ENCODE measurements around the gene AAGAB. TPM values are rescaled to one million over a fixed set of nuclear protein-coding genes. Genes with fewer than 3 reads are reported as not detected.

Gene AAGAB
- total RNA-seq, 4 donors from 2014 or later = 11.4 to 35.1 (median 18.0) TPM

- Histone ChIP-seq H3K9me3 (no peaks in the 10 kb centered on the region), H3K27me3 (no peaks in the 10 kb centered on the region), H3K4me1 (peaks cover 0 to 76% (median 15%) of the 10 kb centered on the region in 4 donors), H3K4me3 (no peak overlapping the region), H3K36me3 (peaks cover 0 to 79% (median 6%) of the 10 kb centered on the region in 3 donors), H3K27ac (peak overlapping the region in 3 of 4 donors; percentile 9 to 89 (median 86))
- 40 to 45% methylated on average over 6 of the region's 6 CpGs for WGBS, 2 donors
- DNase-seq (ENCODE audit: low spot score in 2 of 2) = peak in 1 of 2 donors; percentile 70
- TF ChIP-seq POLR2A (IDR thresholded peaks at IDR 0.05) (no peak), CTCF (IDR thresholded peaks at IDR 0.05) (no peak), EP300 (IDR thresholded peaks at IDR 0.05) (peak in 1 of 2 donors; percentile 68)
These were observed 68.2 kb downstream of the AAGAB start for GRCh38 chr15:67186226-67186649.

DNA sequence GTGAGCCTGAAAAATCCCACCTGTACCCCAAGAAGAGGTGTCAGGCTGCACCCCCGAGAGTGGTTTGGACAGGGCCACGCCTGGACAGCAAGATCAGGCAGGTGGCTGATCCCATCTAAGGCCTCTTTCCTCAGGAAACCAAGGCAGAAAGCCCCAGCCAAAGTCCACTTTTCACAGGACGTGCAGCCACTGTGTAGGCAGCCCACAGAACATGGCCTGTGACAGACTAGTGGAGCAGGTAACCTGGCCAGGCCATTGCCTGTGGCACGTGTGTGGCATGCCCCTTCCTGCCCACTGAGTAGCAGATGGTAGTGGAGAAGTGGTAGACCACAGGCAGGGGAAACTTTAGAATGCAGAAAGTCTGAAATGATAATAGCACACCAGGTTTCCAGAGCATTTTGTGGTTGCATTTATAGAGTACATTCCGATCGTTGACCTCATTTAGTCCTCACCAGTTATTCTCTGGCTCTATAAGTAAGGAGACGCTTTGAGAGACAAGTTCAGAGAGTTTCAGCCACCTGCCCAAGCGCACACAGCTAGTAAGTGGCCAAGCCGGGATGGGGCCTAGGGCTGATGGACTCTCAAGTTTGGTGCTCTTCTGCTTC, 68.7 kb downstream of the AAGAB start:
- Histone ChIP-seq H3K27ac (peak overlapping the region in 3 of 4 donors; percentile 9 to 89 (median 86)), H3K27me3 (no peaks in the 10 kb centered on the region), H3K4me1 (peaks cover 0 to 71% (median 15%) of the 10 kb centered on the region in 4 donors), H3K4me3 (no peak overlapping the region), H3K9me3 (no peaks in the 10 kb centered on the region), H3K36me3 (peaks cover 0 to 79% (median 5%) of the 10 kb centered on the region in 3 donors)
- WGBS, 2 donors = 75 to 88% methylated on average over 9 of the region's 9 CpGs
- TF ChIP-seq EP300 (IDR thresholded peaks at IDR 0.05) (no peak), CTCF (IDR thresholded peaks at IDR 0.05) (no peak), POLR2A (IDR thresholded peaks at IDR 0.05) (no peak)
- no peak for DNase-seq (ENCODE audit: low spot score in 2 of 2)

DNA sequence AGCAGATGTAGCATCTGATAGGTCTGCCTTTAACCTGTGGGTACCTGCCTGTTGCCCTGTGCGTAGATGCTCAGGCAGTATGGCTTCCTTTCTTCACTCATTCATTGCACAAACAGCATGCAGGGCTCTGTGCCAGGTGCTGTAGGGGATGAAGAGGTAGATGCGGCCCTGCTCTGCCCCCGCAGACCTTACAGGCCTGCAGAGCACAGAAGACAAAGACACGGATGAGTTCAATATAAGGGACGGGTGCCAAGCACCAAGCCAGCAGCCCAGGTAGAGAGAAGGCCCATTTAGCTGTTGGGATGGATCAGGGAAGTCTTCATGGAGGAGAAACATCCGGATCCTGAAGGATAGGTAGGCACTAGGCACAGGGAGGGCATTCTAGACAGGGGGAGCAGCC, 69.4 kb downstream of the AAGAB start:
- WGBS, 2 donors = 80 to 81% methylated on average over 6 of the region's 6 CpGs
- DNase-seq (ENCODE audit: low spot score in 2 of 2) = no peak
- Histone ChIP-seq H3K27me3 (no peaks in the 10 kb centered on the region), H3K36me3 (peaks cover 0 to 79% (median 0%) of the 10 kb centered on the region in 3 donors), H3K4me1 (peaks cover 0 to 64% (median 15%) of the 10 kb centered on the region in 4 donors), H3K27ac (peak overlapping the region in 3 of 4 donors; percentile 9 to 89 (median 86)), H3K4me3 (no peak overlapping the region), H3K9me3 (no peaks in the 10 kb centered on the region)
- TF ChIP-seq CTCF (IDR thresholded peaks at IDR 0.05) (no peak), POLR2A (IDR thresholded peaks at IDR 0.05) (no peak), EP300 (IDR thresholded peaks at IDR 0.05) (no peak)

DNA sequence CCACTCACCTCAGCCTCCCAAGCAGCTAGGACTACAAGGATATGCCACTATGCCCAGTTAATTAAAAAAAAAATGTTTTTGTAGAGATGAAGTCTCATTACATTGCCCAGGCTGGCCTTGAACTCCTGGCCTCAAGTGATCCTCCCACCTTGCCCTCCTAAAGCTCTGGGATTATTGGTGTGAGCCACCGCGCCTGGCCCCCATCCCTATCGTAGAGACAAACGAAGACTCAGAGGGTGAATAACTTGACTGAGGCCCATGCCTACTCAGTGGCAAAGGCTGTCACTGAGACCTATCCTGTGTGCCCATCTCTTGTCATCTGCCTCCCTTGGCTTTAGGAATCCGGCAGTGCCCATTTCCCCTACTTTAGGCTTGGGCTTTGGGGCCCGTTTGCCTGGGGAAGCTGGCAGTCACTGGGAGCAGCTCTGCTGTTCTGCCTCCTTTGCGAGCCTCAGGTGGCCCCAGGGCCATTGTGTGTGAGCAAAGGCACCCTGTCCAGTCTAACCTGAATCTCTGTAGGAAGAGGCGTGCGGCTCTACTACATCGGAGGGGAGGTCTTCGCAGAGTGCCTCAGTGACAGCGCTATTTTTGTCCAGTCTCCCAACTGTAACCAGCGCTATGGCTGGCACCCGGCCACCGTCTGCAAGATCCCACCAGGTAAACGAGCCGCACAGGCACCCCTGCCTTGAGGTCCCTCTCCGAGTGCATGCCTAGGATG, 70.1 kb downstream of the AAGAB start:
- DNase-seq (ENCODE audit: low spot score in 2 of 2) = no peak
- Histone ChIP-seq H3K27me3 (no peaks in the 10 kb centered on the region), H3K36me3 (peaks cover 0 to 79% (median 0%) of the 10 kb centered on the region in 3 donors), H3K27ac (peak overlapping the region in 2 of 4 donors; percentile 43 to 86), H3K4me3 (no peak overlapping the region), H3K4me1 (peaks cover 0 to 62% (median 15%) of the 10 kb centered on the region in 4 donors), H3K9me3 (no peaks in the 10 kb centered on the region)
- TF ChIP-seq POLR2A (IDR thresholded peaks at IDR 0.05) = no peak
- no peak for TF ChIP-seq EP300 (IDR thresholded peaks at IDR 0.05)
- no peak for TF ChIP-seq CTCF (IDR thresholded peaks at IDR 0.05)
- WGBS, 2 donors = 97 to 98% methylated on average over 17 to 18 of the region's 18 CpGs
